Erythroblast (primary cell): ENCODE data around the gene GPD1.

Source experiments
- GATA1 ChIP-seq: IDR thresholded peaks from 2 replicates; pipeline ENCODE4 v1.6.1; 2011; ENCODE audit warnings: low read depth, mild to moderate bottlenecking, control low read depth, low read length, moderate library complexity
- POLR2A ChIP-seq: IDR thresholded peaks from 2 replicates; pipeline ENCODE4 v1.6.1; 2011; ENCODE audit warnings: mild to moderate bottlenecking, low read length

DNA sequence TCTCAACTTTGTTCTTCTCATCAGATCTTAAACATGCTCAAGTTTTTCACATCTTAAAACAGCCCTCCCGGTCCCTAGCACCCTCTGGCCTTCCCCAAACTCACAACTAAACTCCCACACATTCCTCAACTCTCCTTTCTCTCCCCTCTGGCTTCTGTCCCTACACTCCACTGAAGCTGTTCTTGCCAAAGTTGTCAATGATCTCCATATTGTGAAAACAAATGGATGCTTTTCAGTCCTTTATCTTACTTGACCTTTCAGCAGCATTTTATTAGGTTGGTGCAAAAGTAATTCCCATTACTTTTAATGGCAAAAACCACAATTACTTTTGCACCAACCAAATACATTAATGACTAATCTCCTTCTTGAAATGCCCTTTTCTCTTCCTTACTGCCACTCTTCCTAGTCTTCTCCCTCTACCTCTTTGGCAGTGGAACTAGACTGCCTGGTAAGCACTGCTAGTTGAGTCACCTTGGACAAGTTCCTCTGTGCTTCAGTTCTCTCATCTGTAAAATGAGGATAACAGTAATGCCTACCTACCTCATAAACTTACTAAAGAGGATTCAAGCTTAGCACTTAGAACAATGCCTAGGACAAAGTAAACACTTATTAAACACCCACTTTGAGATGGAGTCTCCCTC is 47.4 kb downstream of the GPD1 start:
- TF ChIP-seq POLR2A (no peak), GATA1 (no peak)
